GM20000 (cell line): ENCODE results near the gene SPG7.
A peak's percentile ranks its signal among the peaks of the same experiment; 100 is the strongest.

ENCODE experiments used
- DNase-seq: peaks from one replicate; pipeline ENCODE4 v3.0.0; 2012; ENCODE audit warnings: low spot score
- CTCF ChIP-seq: IDR thresholded peaks from 2 replicates; pipeline ENCODE4 v1.5.1; 2012; ENCODE audit warnings: mild to moderate bottlenecking, control low read depth; ENCODE audit errors: extremely low read depth, missing control alignments

The SPG7 gene

GRCh38 chr16:89601906-89602272, 93.7 kb downstream of the SPG7 start:
- TF ChIP-seq CTCF: no peak
- no peak for DNase-seq

GRCh38 chr16:89602273-89602951, 94.2 kb downstream of the SPG7 start:
- no peak for TF ChIP-seq CTCF
- DNase-seq: peak; percentile 73

GRCh38 chr16:89602952-89603590, 94.9 kb downstream of the SPG7 start:
- no peak for DNase-seq
- no peak for TF ChIP-seq CTCF

- TF ChIP-seq CTCF: no peak
- no peak for DNase-seq
These were observed 96.6 kb downstream of the SPG7 start for GRCh38 chr16:89604764-89605163.

GRCh38 chr16:89605186-89605970, 97.2 kb downstream of the SPG7 start:
- no peak for TF ChIP-seq CTCF
- no peak for DNase-seq

GRCh38 chr16:89606006-89606405, 97.8 kb downstream of the SPG7 start:
- DNase-seq: no peak

More at GRCh38 chr16:89606006-89606405, 97.8 kb downstream of the SPG7 start:
- no peak for TF ChIP-seq CTCF
